HL-60 (cell line): ENCODE results near the gene ARV1.
"Not testable (repeated sequence)": the region's sequence is repeated elsewhere in the genome, so short reads cannot be mapped to it uniquely, and the experiment has no call there.

Experiments used
- DNase-seq, 2 experiments: peaks; one replicate each; pipeline ENCODE4 v3.0.0-alpha.2; 2010 to 2020; ENCODE audit warnings: low read depth in 1 of 2, low spot score in 1 of 2
- H3K27ac ChIP-seq: fragments of 250-450 bp; sonication (Bioruptor Pico); replicated peaks from 2 replicates; pipeline ENCODE4 v1.5.1; 2020; ENCODE audit warnings: mild to moderate bottlenecking, moderate library complexity
- H3K27me3 ChIP-seq: fragments of 250-450 bp; sonication (Bioruptor Pico); 2 replicates; pipeline ENCODE4 v1.5.1; 2021; ENCODE audit warnings: mild to moderate bottlenecking, moderate library complexity; ENCODE audit not compliant: insufficient read depth, poor library complexity, severe bottlenecking
- H3K4me3 ChIP-seq: replicated peaks from 2 replicates; pipeline ENCODE4 v1.5.1; 2011; ENCODE audit warnings: mild to moderate bottlenecking, control low read depth, low read length; ENCODE audit not compliant: insufficient read depth
- CTCF ChIP-seq: IDR thresholded peaks from one replicate; pipeline ENCODE4 v1.5.1; 2011; ENCODE audit warnings: low read length, control low read depth, inconsistent platforms; ENCODE audit not compliant: insufficient read depth
- GABPA ChIP-seq: IDR thresholded peaks from 2 replicates; pipeline ENCODE4 v1.6.1; 2012; ENCODE audit warnings: low read depth
- POLR2AphosphoS5 ChIP-seq: IDR thresholded peaks from 2 replicates; pipeline ENCODE4 v1.6.1; 2012; ENCODE audit warnings: low read depth
- SPI1 ChIP-seq: IDR thresholded peaks from 2 replicates; pipeline ENCODE4 v1.6.1; 2012; ENCODE audit warnings: low read depth, mild to moderate bottlenecking, borderline replicate concordance
- TF ChIP-seq, protein P1 (sequence below): IDR thresholded peaks from 2 replicates; pipeline ENCODE4 v1.6.1; 2012; ENCODE audit warnings: low read depth; ENCODE audit not compliant: insufficient replicate concordance

Gene ARV1

GRCh38 chr1:230982696-230983095 lies 3.8 kb downstream of the ARV1 start:
- DNase-seq: no peak
- TF ChIP-seq POLR2AphosphoS5 (no peak), GABPA (no peak), SPI1 (no peak), CTCF (no peak)
- TF ChIP-seq, protein P1, sequence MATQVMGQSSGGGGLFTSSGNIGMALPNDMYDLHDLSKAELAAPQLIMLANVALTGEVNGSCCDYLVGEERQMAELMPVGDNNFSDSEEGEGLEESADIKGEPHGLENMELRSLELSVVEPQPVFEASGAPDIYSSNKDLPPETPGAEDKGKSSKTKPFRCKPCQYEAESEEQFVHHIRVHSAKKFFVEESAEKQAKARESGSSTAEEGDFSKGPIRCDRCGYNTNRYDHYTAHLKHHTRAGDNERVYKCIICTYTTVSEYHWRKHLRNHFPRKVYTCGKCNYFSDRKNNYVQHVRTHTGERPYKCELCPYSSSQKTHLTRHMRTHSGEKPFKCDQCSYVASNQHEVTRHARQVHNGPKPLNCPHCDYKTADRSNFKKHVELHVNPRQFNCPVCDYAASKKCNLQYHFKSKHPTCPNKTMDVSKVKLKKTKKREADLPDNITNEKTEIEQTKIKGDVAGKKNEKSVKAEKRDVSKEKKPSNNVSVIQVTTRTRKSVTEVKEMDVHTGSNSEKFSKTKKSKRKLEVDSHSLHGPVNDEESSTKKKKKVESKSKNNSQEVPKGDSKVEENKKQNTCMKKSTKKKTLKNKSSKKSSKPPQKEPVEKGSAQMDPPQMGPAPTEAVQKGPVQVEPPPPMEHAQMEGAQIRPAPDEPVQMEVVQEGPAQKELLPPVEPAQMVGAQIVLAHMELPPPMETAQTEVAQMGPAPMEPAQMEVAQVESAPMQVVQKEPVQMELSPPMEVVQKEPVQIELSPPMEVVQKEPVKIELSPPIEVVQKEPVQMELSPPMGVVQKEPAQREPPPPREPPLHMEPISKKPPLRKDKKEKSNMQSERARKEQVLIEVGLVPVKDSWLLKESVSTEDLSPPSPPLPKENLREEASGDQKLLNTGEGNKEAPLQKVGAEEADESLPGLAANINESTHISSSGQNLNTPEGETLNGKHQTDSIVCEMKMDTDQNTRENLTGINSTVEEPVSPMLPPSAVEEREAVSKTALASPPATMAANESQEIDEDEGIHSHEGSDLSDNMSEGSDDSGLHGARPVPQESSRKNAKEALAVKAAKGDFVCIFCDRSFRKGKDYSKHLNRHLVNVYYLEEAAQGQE: no peak
- no peak overlapping the region for H3K27ac ChIP-seq
- H3K4me3 ChIP-seq: no peak overlapping the region
- no peaks in the 10 kb centered on the region for H3K27me3 ChIP-seq

GRCh38 chr1:230983811-230984210 lies 4.9 kb downstream of the ARV1 start:
- Histone ChIP-seq H3K27ac (no peak overlapping the region), H3K4me3 (no peak overlapping the region), H3K27me3 (no peaks in the 10 kb centered on the region)
- DNase-seq: no peak
- TF ChIP-seq POLR2AphosphoS5 (no peak), CTCF (no peak), GABPA (no peak), SPI1 (no peak)
- TF ChIP-seq, protein P1: no peak

DNA sequence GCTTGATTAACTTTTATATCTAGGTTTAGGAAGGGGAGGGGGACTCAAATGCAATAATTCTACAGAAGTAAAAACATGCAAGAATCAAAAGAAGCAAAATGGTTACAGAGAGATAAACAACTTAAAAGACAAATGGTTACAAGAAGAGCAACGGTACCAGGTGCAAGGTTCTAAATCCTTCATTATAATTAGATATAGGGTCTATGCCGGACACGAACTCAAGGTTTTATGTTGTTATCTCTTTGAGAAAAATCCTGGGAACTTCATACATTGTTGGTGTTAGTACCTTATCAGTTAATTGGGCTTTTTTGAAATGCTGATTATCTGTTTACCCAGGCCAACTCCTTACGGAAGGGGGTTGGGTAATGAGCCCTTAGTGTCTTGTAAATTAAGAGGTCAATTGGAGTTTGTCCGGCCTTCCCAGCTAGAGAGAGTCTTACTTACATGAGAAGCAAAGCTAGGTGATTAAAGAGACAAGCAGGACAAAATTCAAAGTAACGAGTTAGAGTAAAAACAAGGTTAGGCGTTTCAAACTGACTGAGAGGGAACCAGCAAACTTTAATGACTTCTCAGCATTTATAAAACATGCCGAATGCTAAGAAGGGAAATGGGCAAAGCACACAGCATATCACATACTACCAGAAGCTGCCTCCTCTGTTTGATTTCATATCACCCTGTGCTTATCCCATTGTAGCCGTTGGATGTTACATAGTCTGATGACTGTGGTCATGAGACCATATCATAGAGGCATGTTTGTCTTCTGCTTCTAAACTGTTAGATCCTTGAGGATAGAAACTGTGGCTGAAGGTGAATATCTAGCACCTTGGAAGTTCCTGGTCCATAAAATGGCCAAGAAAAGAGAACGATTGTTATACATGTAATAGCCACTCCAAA lies 6.0 kb downstream of the ARV1 start:
- DNase-seq, H3K27me3 ChIP-seq, H3K27ac ChIP-seq, H3K4me3 ChIP-seq: not testable (repeated sequence)

DNA sequence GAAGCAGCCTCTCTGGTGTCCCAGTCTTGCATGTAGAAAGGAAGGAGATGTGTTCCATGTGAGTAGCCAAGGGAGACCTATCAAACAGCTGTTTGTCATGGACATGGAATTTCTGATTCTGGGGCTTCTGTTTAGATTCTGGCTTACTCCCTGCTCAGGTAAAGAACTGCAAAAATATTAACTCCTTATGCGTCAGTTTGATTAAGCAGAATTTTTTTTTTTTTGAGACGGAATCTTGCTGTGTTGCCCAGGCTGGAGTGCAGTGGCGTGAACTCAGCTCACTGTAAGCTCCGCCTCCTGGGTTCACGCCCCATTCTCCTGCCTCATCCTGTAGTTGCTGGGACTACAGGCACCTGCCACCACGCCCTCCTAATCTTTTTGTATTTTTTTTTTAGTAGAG lies 6.8 kb downstream of the ARV1 start:
- TF ChIP-seq POLR2AphosphoS5: no peak
- TF ChIP-seq SPI1: no peak
- no peak for TF ChIP-seq CTCF
- no peak for TF ChIP-seq GABPA
- TF ChIP-seq, protein P1: no peak
- no peak for DNase-seq
- Histone ChIP-seq H3K27ac (no peak overlapping the region), H3K27me3 (no peaks in the 10 kb centered on the region), H3K4me3 (no peak overlapping the region)
